GM19324 (cell line): ENCODE measurements around the gene BAHD1.

Experiments
- ATAC-seq: cut with Tn5 transposase; IDR thresholded peaks from one replicate; pipeline ENCODE4 v1.9.1; 2021; ENCODE audit warnings: mild to moderate bottlenecking, moderate library complexity; ENCODE audit not compliant: unreplicated experiment, low FRiP score

Gene BAHD1

GRCh38 chr15:40440743-40441564, at the start of gene BAHD1:
TSS of gene BAHD1 (plus strand) at chr15:40440953. CDS start at chr15:40458465, 17,512 bp downstream.
- ATAC-seq = peak; percentile 87

- no peak for ATAC-seq
Observed at GRCh38 chr15:40392986-40393948, 47.5 kb upstream of the BAHD1 start.

GRCh38 chr15:40397688-40398412, 42.9 kb upstream of the BAHD1 start:
- no peak for ATAC-seq

- ATAC-seq = no peak
Observed at GRCh38 chr15:40398413-40398873, 42.3 kb upstream of the BAHD1 start.

- no peak for ATAC-seq
Observed at GRCh38 chr15:40399370-40399769, 41.4 kb upstream of the BAHD1 start.

GRCh38 chr15:40405501-40406381, 35.0 kb upstream of the BAHD1 start, which contains the start of gene IVD:
TSS of gene IVD (plus strand) at chr15:40405795. CDS start at chr15:40405828, 33 bp downstream.
- ATAC-seq = peak; percentile 91

- ATAC-seq = no peak
Observed at GRCh38 chr15:40407330-40407990, 33.3 kb upstream of the BAHD1 start.

GRCh38 chr15:40409366-40409765, 31.4 kb upstream of the BAHD1 start:
- ATAC-seq = no peak

GRCh38 chr15:40410476-40410875, 30.3 kb upstream of the BAHD1 start:
- ATAC-seq = no peak

GRCh38 chr15:40412095-40412759, 28.5 kb upstream of the BAHD1 start:
- no peak for ATAC-seq

GRCh38 chr15:40413036-40413435, 27.7 kb upstream of the BAHD1 start:
- ATAC-seq = no peak

- no peak for ATAC-seq
Observed at GRCh38 chr15:40414816-40415215, 25.9 kb upstream of the BAHD1 start.

- ATAC-seq = no peak
Observed at GRCh38 chr15:40415226-40415625, 25.5 kb upstream of the BAHD1 start.

GRCh38 chr15:40416056-40416455, 24.7 kb upstream of the BAHD1 start:
- ATAC-seq = no peak

- ATAC-seq = no peak
Observed at GRCh38 chr15:40418126-40418525, 22.6 kb upstream of the BAHD1 start.

GRCh38 chr15:40420071-40420713, 20.6 kb upstream of the BAHD1 start:
- ATAC-seq = no peak

- no peak for ATAC-seq
Observed at GRCh38 chr15:40420793-40421192, 20.0 kb upstream of the BAHD1 start.
